MM.1S (cell line): ENCODE measurements around the gene GBP2.

Experiments
- CTCF ChIP-seq: fragments of 300-600 bp; sonication (generic); IDR thresholded peaks from 2 replicates; pipeline ENCODE4 v1.5.1; 2016; ENCODE audit warnings: antibody characterized with exemption, low read length, mixed read lengths
- EZH2 ChIP-seq: fragments of 300-600 bp; sonication (generic); optimal IDR thresholded peaks from 2 replicates; pipeline ENCODE3; 2017; ENCODE audit warnings: low read depth, mild to moderate bottlenecking, antibody characterized with exemption, low read length, mixed read lengths
- EZH2phosphoT487 ChIP-seq: fragments of 300-600 bp; sonication (generic); IDR thresholded peaks from 2 replicates; pipeline ENCODE4 v1.6.1; 2018; ENCODE audit warnings: antibody characterized with exemption, low read length

- TF ChIP-seq CTCF, result no peak
- no peak for TF ChIP-seq EZH2
- no peak for TF ChIP-seq EZH2phosphoT487
These were observed 538 bp downstream of the GBP2 start for GRCh38 chr1:89125240-89125912.
